Keratinocyte (primary cell): ENCODE data around the gene C20orf204. TPM values are rescaled to one million over a fixed set of nuclear protein-coding genes. Genes with fewer than 3 reads are reported as not detected.
A peak's percentile ranks its signal among the peaks of the same experiment; 100 is the strongest.

Source experiments
- DNase-seq: peaks from one replicate; pipeline ENCODE4 v3.0.0-alpha.2; 2011; ENCODE audit warnings: low read depth, missing footprints, low spot score
- FAIRE-seq: peaks from 2 replicates; lab custom pipeline; 2011; peaks lifted over from hg19 to GRCh38; lab: Jason Lieb, UNC
- H2AFZ ChIP-seq: 2 replicates; pipeline ENCODE4 v1.6.0; 2012; ENCODE audit warnings: low read length, control low read depth, inconsistent platforms; ENCODE audit not compliant: control insufficient read depth
- H3K27ac ChIP-seq: 2 replicates; pipeline ENCODE4 v1.5.1; 2011; ENCODE audit warnings: low read length; ENCODE audit not compliant: control insufficient read depth, insufficient read depth
- H3K27me3 ChIP-seq: 3 replicates; pipeline ENCODE4 v1.6.0; 2011; ENCODE audit warnings: low read length; ENCODE audit not compliant: control insufficient read depth, insufficient read depth; ENCODE audit errors: extremely low read depth
- H3K36me3 ChIP-seq, 2 experiments: 2 replicates in 1 of 2; 3 replicates in 1 of 2; pipeline ENCODE4 v1.5.1; 2011; ENCODE audit warnings: low read length in 2 of 2, mild to moderate bottlenecking in 1 of 2; ENCODE audit not compliant: control insufficient read depth in 2 of 2, insufficient read depth in 2 of 2; ENCODE audit errors: extremely low read depth in 1 of 2
- H3K4me1 ChIP-seq: 3 replicates; pipeline ENCODE4 v1.5.1; 2011; ENCODE audit warnings: low read length; ENCODE audit not compliant: control insufficient read depth, insufficient read depth; ENCODE audit errors: extremely low read depth
- H3K4me2 ChIP-seq: 3 replicates; pipeline ENCODE4 v1.6.0; 2011; ENCODE audit warnings: low read depth, low read length; ENCODE audit not compliant: control insufficient read depth, insufficient read depth; ENCODE audit errors: extremely low read depth
- H3K4me3 ChIP-seq, 3 experiments: fragments of 200-600 bp in 1 of 3; sonication (generic) in 1 of 3; 2 replicates in 2 of 3; 3 replicates in 1 of 3; pipeline ENCODE4 v1.5.1; 2011 to 2016; ENCODE audit warnings: low read length in 3 of 3, mild to moderate bottlenecking in 3 of 3, control low read depth in 2 of 3, inconsistent platforms in 1 of 3, low read depth in 1 of 3, mixed read lengths in 1 of 3, mixed run types in 1 of 3, moderate library complexity in 1 of 3; ENCODE audit not compliant: control insufficient read depth in 2 of 3, insufficient read depth in 2 of 3; ENCODE audit errors: extremely low read depth in 1 of 3
- H3K79me2 ChIP-seq: 2 replicates; pipeline ENCODE4 v1.6.0; 2012; ENCODE audit warnings: low read length; ENCODE audit not compliant: control insufficient read depth, insufficient read depth
- H3K9ac ChIP-seq: 3 replicates; pipeline ENCODE4 v1.6.0; 2011; ENCODE audit warnings: low read length; ENCODE audit not compliant: control insufficient read depth, insufficient read depth; ENCODE audit errors: extremely low read depth
- H3K9me1 ChIP-seq: 3 replicates; pipeline ENCODE4 v1.6.0; 2011; ENCODE audit warnings: low read length; ENCODE audit not compliant: control insufficient read depth, insufficient read depth; ENCODE audit errors: extremely low read depth
- H3K9me3 ChIP-seq: 2 replicates; pipeline ENCODE4 v1.5.1; 2012; ENCODE audit warnings: low read depth, low read length; ENCODE audit not compliant: control insufficient read depth
- H4K20me1 ChIP-seq: 3 replicates; pipeline ENCODE4 v1.6.0; 2011; ENCODE audit warnings: low read length; ENCODE audit not compliant: control insufficient read depth, insufficient read depth; ENCODE audit errors: extremely low read depth
- EZH2 ChIP-seq: IDR thresholded peaks from one replicate; pipeline ENCODE4 v1.6.1; 2012; ENCODE audit warnings: inconsistent platforms, mild to moderate bottlenecking, low read length, moderate library complexity
- dilution Hi-C: fragments of 300-500 bp; cut with MboI; formaldehyde crosslinking; loops from one replicate; pipeline ENCODE4 v1.7.0; 2020; ENCODE audit warnings: low sequenced_read_pairs; ENCODE audit not compliant: extremely low pct_ligation_motif_present
- polyA plus RNA-seq, 5 experiments: library from polyadenylated mRNA; depleted of rRNA in 3 of 5; stranded (reverse) in 3 of 5; stranded (forward) in 1 of 5; unstranded in 1 of 5; fragments of >200 nt; gene quantifications; 1 replicate in 1 of 5; 2 replicates in 3 of 5; 3 replicates in 1 of 5; pipeline versions ENCODE4 v1.2.1 to v1.2.3, GENCODE V29; 2011 to 2012; ENCODE audit warnings: missing spikeins in 2 of 5, low read depth in 1 of 5, low replicate concordance in 1 of 5
- TF ChIP-seq, protein P1 (sequence below), 3 experiments: IDR thresholded peaks in 1 of 3; conservative IDR thresholded peaks in 1 of 3; optimal IDR thresholded peaks in 1 of 3; 2 replicates in 2 of 3; 3 replicates in 1 of 3; pipeline versions ENCODE3 to v1.5.1; 2011; ENCODE audit warnings: low read length in 3 of 3, mild to moderate bottlenecking in 3 of 3, moderate library complexity in 2 of 3, control low read depth in 1 of 3, inconsistent platforms in 1 of 3; ENCODE audit not compliant: insufficient read depth in 2 of 3; ENCODE audit errors: extremely low read depth in 1 of 3

Gene C20orf204
- polyA plus RNA-seq, 1 donor (not counting 4 experiments of a cell fraction or from before 2014, with no cell fraction given): 0.08 TPM

GRCh38 chr20:64038565-64039292 lies 2.7 kb downstream of the C20orf204 start:
- H3K27ac ChIP-seq: no peak overlapping the region
- H3K79me2 ChIP-seq: no peaks in the 10 kb centered on the region
- H3K36me3 ChIP-seq: peaks cover 0 to 6% of the 10 kb centered on the region in 2 experiments
- H3K4me2 ChIP-seq: peak overlapping the region; percentile 69
- H3K9me3 ChIP-seq: no peaks in the 10 kb centered on the region
- H3K4me3 ChIP-seq: peak overlapping the region; percentile 42 to 57 (median 56)
- peak overlapping the region; percentile 44 for H3K9ac ChIP-seq
- no peak for DNase-seq
- H3K9me1 ChIP-seq: no peaks in the 10 kb centered on the region
- TF ChIP-seq, protein P1, sequence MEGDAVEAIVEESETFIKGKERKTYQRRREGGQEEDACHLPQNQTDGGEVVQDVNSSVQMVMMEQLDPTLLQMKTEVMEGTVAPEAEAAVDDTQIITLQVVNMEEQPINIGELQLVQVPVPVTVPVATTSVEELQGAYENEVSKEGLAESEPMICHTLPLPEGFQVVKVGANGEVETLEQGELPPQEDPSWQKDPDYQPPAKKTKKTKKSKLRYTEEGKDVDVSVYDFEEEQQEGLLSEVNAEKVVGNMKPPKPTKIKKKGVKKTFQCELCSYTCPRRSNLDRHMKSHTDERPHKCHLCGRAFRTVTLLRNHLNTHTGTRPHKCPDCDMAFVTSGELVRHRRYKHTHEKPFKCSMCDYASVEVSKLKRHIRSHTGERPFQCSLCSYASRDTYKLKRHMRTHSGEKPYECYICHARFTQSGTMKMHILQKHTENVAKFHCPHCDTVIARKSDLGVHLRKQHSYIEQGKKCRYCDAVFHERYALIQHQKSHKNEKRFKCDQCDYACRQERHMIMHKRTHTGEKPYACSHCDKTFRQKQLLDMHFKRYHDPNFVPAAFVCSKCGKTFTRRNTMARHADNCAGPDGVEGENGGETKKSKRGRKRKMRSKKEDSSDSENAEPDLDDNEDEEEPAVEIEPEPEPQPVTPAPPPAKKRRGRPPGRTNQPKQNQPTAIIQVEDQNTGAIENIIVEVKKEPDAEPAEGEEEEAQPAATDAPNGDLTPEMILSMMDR (optimal IDR thresholded peaks at IDR 0.05 in 1 of 3, IDR thresholded peaks at IDR 0.05 in 1 of 3, conservative IDR thresholded peaks at IDR 0.05 in 1 of 3; ENCODE audit: extremely low read depth in 1 of 3, insufficient read depth in 2 of 3, low read length in 3 of 3): peak; percentile 22 to 86 (median 72)
- TF ChIP-seq EZH2: peak; percentile 34
- dilution Hi-C loops: no loop called here
- no peak for FAIRE-seq
- peaks cover 32% of the 10 kb centered on the region for H3K27me3 ChIP-seq
- peak overlapping the region; percentile 51 for H2AFZ ChIP-seq
- H4K20me1 ChIP-seq: no peaks in the 10 kb centered on the region
- peaks cover 5% of the 10 kb centered on the region for H3K4me1 ChIP-seq

- H3K9ac ChIP-seq: no peak overlapping the region
- no peaks in the 10 kb centered on the region for H3K9me1 ChIP-seq
- peak overlapping the region in 2 of 3 experiments; percentile 42 to 57 for H3K4me3 ChIP-seq
- peak overlapping the region; percentile 69 for H3K4me2 ChIP-seq
- peaks cover 9% of the 10 kb centered on the region for H3K4me1 ChIP-seq
- H3K9me3 ChIP-seq: no peaks in the 10 kb centered on the region
- peaks cover 32% of the 10 kb centered on the region for H3K27me3 ChIP-seq
- peak overlapping the region; percentile 51 for H2AFZ ChIP-seq
- FAIRE-seq (no peak), DNase-seq (no peak)
- no peaks in the 10 kb centered on the region for H3K79me2 ChIP-seq
- no peak for TF ChIP-seq EZH2
- TF ChIP-seq, protein P1 (optimal IDR thresholded peaks at IDR 0.05 in 1 of 3, IDR thresholded peaks at IDR 0.05 in 1 of 3, conservative IDR thresholded peaks at IDR 0.05 in 1 of 3; ENCODE audit: extremely low read depth in 1 of 3, insufficient read depth in 2 of 3, low read length in 3 of 3): no peak
- peaks cover 0 to 5% of the 10 kb centered on the region in 2 experiments for H3K36me3 ChIP-seq
- H3K27ac ChIP-seq: no peak overlapping the region
- no peaks in the 10 kb centered on the region for H4K20me1 ChIP-seq
- dilution Hi-C loops: no loop called here
Observed at GRCh38 chr20:64039293-64040160, 3.5 kb downstream of the C20orf204 start.
